OCI-LY1 (cell line): ENCODE results near the gene TSPYL1.
"Not testable (repeated sequence)": the region's sequence is repeated elsewhere in the genome, so short reads cannot be mapped to it uniquely, and the experiment has no call there.

Experiments
- H2AFZ ChIP-seq: fragments of 200-600 bp; sonication (generic), shearing (Covaris generic); 2 replicates; pipeline ENCODE4 v1.6.0; 2014; ENCODE audit warnings: antibody characterized with exemption, mild to moderate bottlenecking, low read length
- H3F3A ChIP-seq: fragments of 200-600 bp; sonication (generic), shearing (Covaris generic); 2 replicates; pipeline ENCODE4 v1.6.0; 2014; ENCODE audit warnings: mild to moderate bottlenecking, antibody characterized with exemption, low read length, moderate library complexity; ENCODE audit not compliant: insufficient read depth
- H3K27ac ChIP-seq: fragments of 200-600 bp; sonication (generic); 2 replicates; pipeline ENCODE4 v1.5.1; 2014; ENCODE audit warnings: low read length, mixed run types, mild to moderate bottlenecking, low read depth; ENCODE audit not compliant: poor library complexity, severe bottlenecking
- H3K27me3 ChIP-seq: fragments of 200-600 bp; sonication (generic); 2 replicates; pipeline ENCODE4 v1.6.0; 2014; ENCODE audit warnings: antibody characterized with exemption, mild to moderate bottlenecking, low read length, moderate library complexity; ENCODE audit not compliant: insufficient read depth
- H3K36me3 ChIP-seq: fragments of 200-600 bp; sonication (generic); 2 replicates; pipeline ENCODE4 v1.6.1; 2014; ENCODE audit warnings: mild to moderate bottlenecking, antibody characterized with exemption, low read length, moderate library complexity, mixed read lengths; ENCODE audit not compliant: insufficient read depth
- H3K4me1 ChIP-seq: fragments of 200-600 bp; sonication (generic); 2 replicates; pipeline ENCODE4 v1.5.1; 2014; ENCODE audit warnings: mild to moderate bottlenecking, low read length, moderate library complexity; ENCODE audit not compliant: insufficient read depth, severe bottlenecking
- H3K4me2 ChIP-seq: fragments of 200-600 bp; sonication (generic), shearing (Covaris generic); 2 replicates; pipeline ENCODE4 v1.6.1; 2014; ENCODE audit warnings: low read length
- H3K4me3 ChIP-seq: fragments of 200-600 bp; sonication (generic); 2 replicates; pipeline ENCODE4 v1.5.1; 2014; ENCODE audit warnings: low read length, low read depth, mild to moderate bottlenecking, mixed read lengths; ENCODE audit not compliant: poor library complexity, severe bottlenecking
- H3K79me2 ChIP-seq: fragments of 200-600 bp; shearing (Covaris generic); 2 replicates; pipeline ENCODE4 v1.6.1; 2016; ENCODE audit warnings: mixed run types, low read length, mixed read lengths; ENCODE audit not compliant: insufficient read depth
- H3K9ac ChIP-seq: fragments of 200-600 bp; sonication (generic), shearing (Covaris generic); 2 replicates; pipeline ENCODE4 v1.6.1; 2014; ENCODE audit warnings: mild to moderate bottlenecking, low read length, mixed read lengths
- H3K9me2 ChIP-seq: fragments of 200-600 bp; sonication (generic), shearing (Covaris generic); 2 replicates; pipeline ENCODE4 v1.6.1; 2014; ENCODE audit warnings: low read depth, mild to moderate bottlenecking, low read length, mixed read lengths
- H3K9me3 ChIP-seq: fragments of 200-600 bp; shearing (Covaris generic); 2 replicates; pipeline ENCODE4 v1.6.1; 2014; ENCODE audit warnings: low read length, mixed read lengths
- H4K20me1 ChIP-seq: fragments of 200-600 bp; sonication (generic), shearing (Covaris generic); 2 replicates; pipeline ENCODE4 v1.6.0; 2016; ENCODE audit warnings: mild to moderate bottlenecking, low read length; ENCODE audit not compliant: insufficient read depth
- CTCF ChIP-seq: fragments of 200-600 bp; sonication (generic), shearing (Covaris generic); IDR thresholded peaks from 2 replicates; pipeline ENCODE4 v1.5.1; 2017; ENCODE audit warnings: mild to moderate bottlenecking, antibody characterized with exemption, low read length, moderate library complexity, mixed read lengths
- EZH2 ChIP-seq: fragments of 200-600 bp; sonication (generic), shearing (Covaris generic); IDR thresholded peaks from 2 replicates; pipeline ENCODE4 v1.8.0; 2017; ENCODE audit warnings: borderline replicate concordance, mixed run types, mild to moderate bottlenecking, antibody characterized with exemption, low read length, moderate library complexity, mixed read lengths

The TSPYL1 gene

DNA sequence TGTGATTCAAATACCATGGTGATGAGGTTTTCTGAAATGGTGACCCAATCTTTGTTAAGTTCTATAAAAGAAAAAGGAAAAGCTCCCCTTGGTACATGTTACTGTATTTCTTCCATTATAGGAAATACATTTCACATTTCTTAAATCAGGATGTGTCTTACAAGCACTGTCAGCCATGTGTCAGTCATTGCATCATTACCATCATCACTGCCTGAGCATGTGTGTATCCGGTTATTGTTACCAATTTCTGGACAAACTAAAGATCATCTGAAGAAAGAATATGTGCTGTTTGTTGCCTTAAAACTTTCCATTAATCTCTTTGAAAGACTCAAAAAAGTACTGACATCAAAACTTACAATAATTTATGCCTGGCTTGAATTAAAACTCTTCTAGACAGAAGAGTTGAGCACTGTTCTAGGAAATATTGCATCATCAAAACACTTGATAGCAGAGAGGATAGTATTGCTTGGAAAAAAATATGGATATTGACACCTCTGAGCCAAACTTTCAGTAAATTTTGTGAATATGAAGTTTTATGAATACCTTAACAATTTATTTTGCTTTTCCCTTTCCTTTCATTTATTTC, 7.1 kb upstream of the TSPYL1 start:
- Histone ChIP-seq H3K27me3 (no peaks in the 10 kb centered on the region), H4K20me1 (no peaks in the 10 kb centered on the region), H3F3A (no peaks in the 10 kb centered on the region), H3K36me3 (no peaks in the 10 kb centered on the region), H3K79me2 (no peaks in the 10 kb centered on the region), H3K9ac (no peak overlapping the region), H3K4me3 (no peak overlapping the region), H3K4me1 (no peaks in the 10 kb centered on the region), H3K9me2 (no peaks in the 10 kb centered on the region), H3K4me2 (no peak overlapping the region), H2AFZ (no peak overlapping the region), H3K27ac (no peak overlapping the region), H3K9me3 (no peaks in the 10 kb centered on the region)
- TF ChIP-seq EZH2 (no peak), CTCF (no peak)

DNA sequence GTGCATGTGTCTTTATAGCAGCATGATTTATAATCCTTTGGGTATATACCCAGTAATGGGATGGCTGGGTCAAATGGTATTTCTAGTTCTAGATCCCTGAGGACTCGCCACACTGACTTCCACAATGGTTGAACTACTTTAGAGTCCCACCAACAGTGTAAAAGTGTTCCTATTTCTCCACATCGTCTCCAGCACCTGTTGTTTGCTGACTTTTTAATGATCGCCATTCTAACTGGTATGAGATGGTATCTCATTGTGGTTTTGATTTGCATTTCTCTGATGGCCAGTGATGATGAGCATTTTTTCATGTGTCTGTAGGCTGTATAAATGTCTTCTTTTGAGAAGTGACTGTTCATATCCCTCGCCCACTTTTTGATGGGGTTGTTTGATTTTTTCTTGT, 5.3 kb upstream of the TSPYL1 start:
- not testable (repeated sequence) for H3K27ac ChIP-seq

GRCh38 chr6:116283191-116283590, 3.5 kb upstream of the TSPYL1 start:
- no peaks in the 10 kb centered on the region for H3K9me3 ChIP-seq
- no peaks in the 10 kb centered on the region for H4K20me1 ChIP-seq
- H3K4me3 ChIP-seq, result no peak overlapping the region
- peaks cover 22% of the 10 kb centered on the region for H3K4me1 ChIP-seq
- no peak overlapping the region for H3K9ac ChIP-seq
- TF ChIP-seq CTCF (no peak), EZH2 (no peak)
- peaks cover 8% of the 10 kb centered on the region for H3K79me2 ChIP-seq
- no peaks in the 10 kb centered on the region for H3K9me2 ChIP-seq
- H3K36me3 ChIP-seq, result peaks cover 4% of the 10 kb centered on the region
- no peak overlapping the region for H3K4me2 ChIP-seq
- no peak overlapping the region for H3K27ac ChIP-seq
- H3K27me3 ChIP-seq, result no peaks in the 10 kb centered on the region
- no peak overlapping the region for H2AFZ ChIP-seq
- H3F3A ChIP-seq, result no peaks in the 10 kb centered on the region

More for the DNA sequence above, 5.3 kb upstream of the TSPYL1 start:
- not testable (repeated sequence) for H3K9me3 ChIP-seq, H3F3A ChIP-seq, H3K9me2 ChIP-seq, H3K27me3 ChIP-seq, H3K4me3 ChIP-seq, H3K79me2 ChIP-seq, H2AFZ ChIP-seq, H3K36me3 ChIP-seq, H3K9ac ChIP-seq, H3K4me2 ChIP-seq, H4K20me1 ChIP-seq
- H3K4me1 ChIP-seq, result peaks cover 15% of the 10 kb centered on the region

DNA sequence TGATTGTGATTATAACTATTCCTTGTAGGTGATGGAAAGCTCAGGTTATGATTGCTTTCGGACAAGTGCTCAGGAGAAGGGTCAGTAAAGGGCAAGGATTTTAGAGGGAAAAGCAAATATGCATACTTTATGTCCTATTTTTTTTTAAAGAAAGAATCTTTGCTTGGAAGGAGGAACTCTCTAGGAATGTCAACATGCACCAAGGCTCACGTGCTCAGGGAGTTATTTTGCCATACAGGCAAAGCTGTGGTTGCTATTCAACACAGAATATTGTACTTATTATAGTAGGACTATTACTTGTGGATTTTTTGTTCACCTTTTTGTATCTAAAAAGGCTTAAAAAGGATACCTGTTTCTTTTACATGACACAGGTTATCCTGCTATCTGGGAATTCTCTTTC, 3.0 kb upstream of the TSPYL1 start:
- peaks cover 13% of the 10 kb centered on the region for H3K79me2 ChIP-seq
- peaks cover 9% of the 10 kb centered on the region for H3K36me3 ChIP-seq
- no peak overlapping the region for H3K9ac ChIP-seq
- peaks cover 27% of the 10 kb centered on the region for H3K4me1 ChIP-seq
- no peak overlapping the region for H2AFZ ChIP-seq
- no peak for TF ChIP-seq CTCF
- TF ChIP-seq EZH2, result no peak
- H3K27me3 ChIP-seq, result no peaks in the 10 kb centered on the region
- no peak overlapping the region for H3K27ac ChIP-seq
- no peaks in the 10 kb centered on the region for H3F3A ChIP-seq
- no peak overlapping the region for H3K4me3 ChIP-seq
- no peaks in the 10 kb centered on the region for H4K20me1 ChIP-seq
- H3K4me2 ChIP-seq, result no peak overlapping the region
- H3K9me2 ChIP-seq, result no peaks in the 10 kb centered on the region
- no peaks in the 10 kb centered on the region for H3K9me3 ChIP-seq
